Measurements from ENCODE around the gene KDM4B. TPM values are rescaled to one million over a fixed set of nuclear protein-coding genes. Genes with fewer than 3 reads are reported as not detected.

KDM4B gene
- total and polyA plus RNA-seq, 2 donors (not counting 1 experiment from before 2014, with no cell fraction given): 6.4 to 14.4 TPM

DNA sequence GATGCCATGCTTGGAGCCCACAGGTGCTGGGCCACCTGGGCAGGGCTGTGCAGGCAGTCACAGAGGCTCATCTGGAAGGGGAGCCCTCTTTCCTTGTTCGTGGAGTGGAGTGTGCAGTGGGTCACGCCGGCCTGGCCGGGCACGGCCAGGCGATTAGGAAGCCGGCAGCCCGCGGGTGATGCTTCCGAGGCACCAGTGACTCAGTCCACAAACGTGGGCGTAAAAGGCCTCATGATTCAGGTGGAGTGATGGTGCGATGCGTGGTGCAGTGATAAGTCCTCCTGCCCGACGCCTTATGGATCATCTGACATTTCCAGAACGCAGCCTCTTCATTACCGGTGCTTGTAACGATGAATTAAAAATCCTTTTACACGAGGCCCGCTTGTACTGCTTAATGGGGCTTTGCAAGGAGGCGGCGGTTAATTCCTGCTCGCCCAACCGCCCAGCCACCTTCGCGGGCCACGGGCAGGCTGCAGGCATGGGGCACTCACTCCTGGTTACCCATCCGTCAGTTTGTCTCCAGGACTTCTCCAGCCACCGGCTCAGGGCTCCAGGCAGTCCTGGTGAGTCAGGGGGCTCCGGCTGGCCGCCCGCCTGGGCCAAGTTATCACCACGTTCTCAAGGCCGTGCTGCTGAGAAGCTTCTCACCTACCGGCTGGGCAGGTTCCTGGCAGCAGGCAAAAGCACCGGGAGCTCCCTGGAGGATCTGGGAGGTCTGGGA lies 172.4 kb downstream of the KDM4B start:
- H3K79me2 ChIP-seq (ENCODE audit: control insufficient read depth, insufficient read depth, low read length): no peaks in the 10 kb centered on the region
- no peak overlapping the region for H3K4me2 ChIP-seq (ENCODE audit: extremely low read depth, insufficient read depth, low read length)
- TF ChIP-seq EZH2 (IDR thresholded peaks at IDR 0.05; ENCODE audit: low read length, missing control alignments): no peak
- TF ChIP-seq, protein P1, sequence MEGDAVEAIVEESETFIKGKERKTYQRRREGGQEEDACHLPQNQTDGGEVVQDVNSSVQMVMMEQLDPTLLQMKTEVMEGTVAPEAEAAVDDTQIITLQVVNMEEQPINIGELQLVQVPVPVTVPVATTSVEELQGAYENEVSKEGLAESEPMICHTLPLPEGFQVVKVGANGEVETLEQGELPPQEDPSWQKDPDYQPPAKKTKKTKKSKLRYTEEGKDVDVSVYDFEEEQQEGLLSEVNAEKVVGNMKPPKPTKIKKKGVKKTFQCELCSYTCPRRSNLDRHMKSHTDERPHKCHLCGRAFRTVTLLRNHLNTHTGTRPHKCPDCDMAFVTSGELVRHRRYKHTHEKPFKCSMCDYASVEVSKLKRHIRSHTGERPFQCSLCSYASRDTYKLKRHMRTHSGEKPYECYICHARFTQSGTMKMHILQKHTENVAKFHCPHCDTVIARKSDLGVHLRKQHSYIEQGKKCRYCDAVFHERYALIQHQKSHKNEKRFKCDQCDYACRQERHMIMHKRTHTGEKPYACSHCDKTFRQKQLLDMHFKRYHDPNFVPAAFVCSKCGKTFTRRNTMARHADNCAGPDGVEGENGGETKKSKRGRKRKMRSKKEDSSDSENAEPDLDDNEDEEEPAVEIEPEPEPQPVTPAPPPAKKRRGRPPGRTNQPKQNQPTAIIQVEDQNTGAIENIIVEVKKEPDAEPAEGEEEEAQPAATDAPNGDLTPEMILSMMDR (conservative IDR thresholded peaks at IDR 0.05 in 1 of 2, IDR thresholded peaks at IDR 0.05 in 1 of 2; ENCODE audit: low read depth in 1 of 2, low read length in 2 of 2): no peak
- no peak overlapping the region for H2AFZ ChIP-seq (ENCODE audit: low read length)
- peak in 1 of 2 donors; percentile 92 for DNase-seq (ENCODE audit: low read depth in 2 of 2)
- no peak overlapping the region for H3K9ac ChIP-seq (ENCODE audit: insufficient read depth, low read length)
- no peaks in the 10 kb centered on the region for H3K9me3 ChIP-seq (ENCODE audit: control insufficient read depth, insufficient read depth, low read depth, low read length)
- no peak overlapping the region for H3K4me3 ChIP-seq (replicated peaks in 1 of 4; ENCODE audit: control extremely low read depth in 1 of 4, insufficient read depth in 1 of 4, low read depth in 3 of 4, low read length in 4 of 4)
- H3K27me3 ChIP-seq (ENCODE audit: control insufficient read depth, insufficient read depth, low read length): no peaks in the 10 kb centered on the region
- no peaks in the 10 kb centered on the region for H4K20me1 ChIP-seq (ENCODE audit: control insufficient read depth, extremely low read depth, insufficient read depth, low read length)
- H3K36me3 ChIP-seq (ENCODE audit: control insufficient read depth, insufficient read depth, low read length): peaks cover 22% of the 10 kb centered on the region
- H3K27ac ChIP-seq (ENCODE audit: insufficient read depth, low read length): no peak overlapping the region
- no peaks in the 10 kb centered on the region for H3K4me1 ChIP-seq (ENCODE audit: control insufficient read depth, extremely low read depth, insufficient read depth, low read length)

DNA sequence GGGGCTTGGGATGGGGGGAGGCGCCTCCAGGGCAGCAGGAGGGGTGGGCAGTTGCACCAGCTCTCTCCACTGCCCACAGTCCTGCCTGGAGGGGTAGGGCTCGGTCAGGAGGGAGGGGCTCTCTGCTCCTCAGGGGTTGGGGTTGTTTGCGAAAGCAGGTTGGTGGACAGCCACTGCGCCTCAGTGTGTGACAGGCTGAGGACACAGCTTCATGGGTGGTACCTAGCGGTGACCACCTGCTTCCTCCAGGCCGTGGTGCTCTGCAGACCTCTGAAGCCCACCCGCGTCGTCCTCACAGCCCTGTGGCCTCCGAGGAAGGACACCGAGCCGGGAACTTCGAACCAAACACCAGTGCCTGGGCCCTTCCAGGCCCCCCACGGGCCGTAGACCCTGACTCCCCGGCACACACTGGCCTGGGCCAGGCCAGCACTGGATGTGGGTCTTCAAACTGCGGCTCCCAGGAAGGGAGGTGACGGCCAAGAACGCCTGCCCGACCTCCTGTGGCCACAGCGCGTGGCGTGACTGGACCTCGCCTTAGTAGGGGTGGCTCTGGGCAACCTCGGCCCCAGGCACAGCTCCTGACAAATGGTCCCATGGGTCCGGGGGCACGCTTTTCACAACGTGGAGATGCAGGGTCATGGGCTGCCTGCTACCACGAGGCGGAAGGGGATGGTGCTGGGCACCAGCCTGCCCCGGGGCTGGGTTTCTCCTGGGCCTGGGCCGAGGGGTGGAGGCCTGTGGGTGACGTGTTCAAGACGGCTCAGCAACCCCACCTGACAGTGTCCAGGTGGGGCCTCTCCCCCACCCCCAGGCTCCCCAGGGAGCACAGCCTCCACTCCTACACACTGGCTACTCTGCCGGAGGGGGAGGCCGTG lies 173.2 kb downstream of the KDM4B start:
- H2AFZ ChIP-seq (ENCODE audit: low read length): no peak overlapping the region
- no peaks in the 10 kb centered on the region for H3K27me3 ChIP-seq (ENCODE audit: control insufficient read depth, insufficient read depth, low read length)
- no peak overlapping the region for H3K9ac ChIP-seq (ENCODE audit: insufficient read depth, low read length)
- H3K27ac ChIP-seq (ENCODE audit: insufficient read depth, low read length): no peak overlapping the region
- no peak overlapping the region for H3K4me2 ChIP-seq (ENCODE audit: extremely low read depth, insufficient read depth, low read length)
- no peaks in the 10 kb centered on the region for H4K20me1 ChIP-seq (ENCODE audit: control insufficient read depth, extremely low read depth, insufficient read depth, low read length)
- H3K4me1 ChIP-seq (ENCODE audit: control insufficient read depth, extremely low read depth, insufficient read depth, low read length): no peaks in the 10 kb centered on the region
- peaks cover 20% of the 10 kb centered on the region for H3K36me3 ChIP-seq (ENCODE audit: control insufficient read depth, insufficient read depth, low read length)
- no peak for DNase-seq (ENCODE audit: low read depth in 2 of 2)
- no peak for TF ChIP-seq EZH2 (IDR thresholded peaks at IDR 0.05; ENCODE audit: low read length, missing control alignments)
- TF ChIP-seq, protein P1 (conservative IDR thresholded peaks at IDR 0.05 in 1 of 2, IDR thresholded peaks at IDR 0.05 in 1 of 2; ENCODE audit: low read depth in 1 of 2, low read length in 2 of 2): no peak
- no peaks in the 10 kb centered on the region for H3K9me3 ChIP-seq (ENCODE audit: control insufficient read depth, insufficient read depth, low read depth, low read length)
- no peaks in the 10 kb centered on the region for H3K79me2 ChIP-seq (ENCODE audit: control insufficient read depth, insufficient read depth, low read length)
- no peak overlapping the region for H3K4me3 ChIP-seq (replicated peaks in 1 of 4; ENCODE audit: control extremely low read depth in 1 of 4, insufficient read depth in 1 of 4, low read depth in 3 of 4, low read length in 4 of 4)

DNA sequence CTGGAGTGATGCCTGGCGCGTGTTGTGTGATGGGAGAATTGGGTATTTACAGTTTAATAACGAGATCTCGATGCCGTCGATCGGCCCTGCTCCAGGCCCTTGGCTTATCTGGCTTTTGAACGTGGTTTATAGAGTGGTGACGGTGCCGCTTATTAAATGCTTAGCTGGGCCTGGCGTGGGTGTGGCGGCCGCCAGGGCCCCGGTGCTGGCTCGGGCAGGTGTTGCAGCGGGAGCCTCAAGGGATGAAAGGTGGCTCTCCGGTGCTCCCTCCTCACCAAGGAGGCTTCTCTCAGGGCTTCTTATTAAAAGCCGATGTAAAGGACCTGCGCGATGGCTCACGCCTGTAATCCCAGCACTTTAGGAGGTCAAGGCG lies 173.8 kb downstream of the KDM4B start:
- H2AFZ ChIP-seq (ENCODE audit: low read length): no peak overlapping the region
- TF ChIP-seq, protein P1 (conservative IDR thresholded peaks at IDR 0.05 in 1 of 2, IDR thresholded peaks at IDR 0.05 in 1 of 2; ENCODE audit: low read depth in 1 of 2, low read length in 2 of 2): no peak
- no peak for TF ChIP-seq EZH2 (IDR thresholded peaks at IDR 0.05; ENCODE audit: low read length, missing control alignments)
- no peaks in the 10 kb centered on the region for H3K4me1 ChIP-seq (ENCODE audit: control insufficient read depth, extremely low read depth, insufficient read depth, low read length)
- no peak overlapping the region for H3K27ac ChIP-seq (ENCODE audit: insufficient read depth, low read length)
- H3K4me3 ChIP-seq (replicated peaks in 1 of 4; ENCODE audit: control extremely low read depth in 1 of 4, insufficient read depth in 1 of 4, low read depth in 3 of 4, low read length in 4 of 4): no peak overlapping the region
- H4K20me1 ChIP-seq (ENCODE audit: control insufficient read depth, extremely low read depth, insufficient read depth, low read length): no peaks in the 10 kb centered on the region
- no peaks in the 10 kb centered on the region for H3K79me2 ChIP-seq (ENCODE audit: control insufficient read depth, insufficient read depth, low read length)
- no peaks in the 10 kb centered on the region for H3K9me3 ChIP-seq (ENCODE audit: control insufficient read depth, insufficient read depth, low read depth, low read length)
- H3K9ac ChIP-seq (ENCODE audit: insufficient read depth, low read length): no peak overlapping the region
- H3K27me3 ChIP-seq (ENCODE audit: control insufficient read depth, insufficient read depth, low read length): no peaks in the 10 kb centered on the region
- no peak for DNase-seq (ENCODE audit: low read depth in 2 of 2)
- H3K36me3 ChIP-seq (ENCODE audit: control insufficient read depth, insufficient read depth, low read length): peaks cover 17% of the 10 kb centered on the region
- H3K4me2 ChIP-seq (ENCODE audit: extremely low read depth, insufficient read depth, low read length): no peak overlapping the region
